GM06990 (cell line): ENCODE data around the gene TDO2.

Experiments used
- DNase-seq: peaks from one replicate; pipeline ENCODE4 v3.0.0-alpha.2; 2011; ENCODE audit not compliant: insufficient read length; ENCODE audit errors: extremely low read depth
- H3K27me3 ChIP-seq: replicated peaks from 2 replicates; pipeline ENCODE4 v1.6.0; 2011; ENCODE audit warnings: low read length; ENCODE audit not compliant: control insufficient read depth, insufficient read depth
- H3K36me3 ChIP-seq: 2 replicates; pipeline ENCODE4 v1.5.1; 2011; ENCODE audit warnings: low read length; ENCODE audit not compliant: control insufficient read depth, insufficient read depth
- H3K4me3 ChIP-seq: replicated peaks from 2 replicates; pipeline ENCODE4 v1.5.1; 2011; ENCODE audit warnings: low read depth, mild to moderate bottlenecking, control low read depth, low read length
- CTCF ChIP-seq: IDR thresholded peaks from 2 replicates; pipeline ENCODE4 v1.5.1; 2011; ENCODE audit warnings: low read length, control low read depth, mild to moderate bottlenecking, inconsistent platforms; ENCODE audit not compliant: insufficient read depth, poor library complexity, severe bottlenecking

TDO2 gene

GRCh38 chr4:155956461-155956860, 53.0 kb downstream of the TDO2 start:
- TF ChIP-seq CTCF: no peak
- no peaks in the 10 kb centered on the region for H3K36me3 ChIP-seq
- H3K4me3 ChIP-seq: no peak overlapping the region
- no peak for DNase-seq
- no peaks in the 10 kb centered on the region for H3K27me3 ChIP-seq

GRCh38 chr4:155959417-155959816, 55.9 kb downstream of the TDO2 start:
- Histone ChIP-seq H3K4me3 (no peak overlapping the region), H3K27me3 (no peaks in the 10 kb centered on the region; the same call in 1 of the 2 replicates), H3K36me3 (no peaks in the 10 kb centered on the region)
- no peak for DNase-seq
- TF ChIP-seq CTCF: no peak

GRCh38 chr4:155960522-155960921, 57.0 kb downstream of the TDO2 start:
- Histone ChIP-seq H3K4me3 (no peak overlapping the region), H3K36me3 (no peaks in the 10 kb centered on the region), H3K27me3 (no peaks in the 10 kb centered on the region; the same call in 1 of the 2 replicates)
- DNase-seq: no peak
- TF ChIP-seq CTCF: no peak

- no peaks in the 10 kb centered on the region for H3K36me3 ChIP-seq
- no peaks in the 10 kb centered on the region; the same call in 1 of the 2 replicates for H3K27me3 ChIP-seq
- DNase-seq: no peak
- TF ChIP-seq CTCF: no peak
- H3K4me3 ChIP-seq: no peak overlapping the region
Observed at GRCh38 chr4:155961575-155961974, 58.1 kb downstream of the TDO2 start.

- Histone ChIP-seq H3K4me3 (no peak overlapping the region), H3K27me3 (no peaks in the 10 kb centered on the region; the same call in 1 of the 2 replicates), H3K36me3 (no peaks in the 10 kb centered on the region)
- TF ChIP-seq CTCF: no peak
- no peak for DNase-seq
Observed at GRCh38 chr4:155962767-155963166, 59.3 kb downstream of the TDO2 start.
